Mesendoderm (in vitro differentiated cells): Measurements from ENCODE around the gene CD247.
A peak's percentile ranks its signal among the peaks of the same experiment; 100 is the strongest.

ENCODE experiments used
- DNase-seq: peaks from one replicate; pipeline ENCODE4 v3.0.0; 2013
- H2AK5ac ChIP-seq: 2 replicates; pipeline ENCODE4 v1.6.1; 2013; ENCODE audit warnings: low read length, inconsistent platforms
- H2BK120ac ChIP-seq: 2 replicates; pipeline ENCODE4 v1.6.1; 2013; ENCODE audit warnings: low read depth, mild to moderate bottlenecking, low read length, moderate library complexity, mixed read lengths
- H2BK15ac ChIP-seq: replicated peaks from 2 replicates; pipeline ENCODE4 v1.6.1; 2013; ENCODE audit warnings: low read depth, mild to moderate bottlenecking, moderate library complexity
- H2BK5ac ChIP-seq: 2 replicates; pipeline ENCODE4 v1.6.1; 2013; ENCODE audit warnings: low read length, inconsistent platforms
- H3K18ac ChIP-seq: 2 replicates; pipeline ENCODE4 v1.6.1; 2013; ENCODE audit warnings: mild to moderate bottlenecking, low read length, mixed read lengths
- H3K23ac ChIP-seq: one replicate; pipeline ENCODE4 v1.6.1; 2013; ENCODE audit warnings: low read length
- H3K27ac ChIP-seq: 2 replicates; pipeline ENCODE4 v1.5.1; 2013; ENCODE audit warnings: low read depth, mild to moderate bottlenecking, inconsistent platforms, low read length, moderate library complexity
- H3K27me3 ChIP-seq: 2 replicates; pipeline ENCODE4 v1.6.1; 2013; ENCODE audit warnings: low read length, control low read depth, mild to moderate bottlenecking, inconsistent platforms; ENCODE audit not compliant: insufficient read depth, poor library complexity
- H3K36me3 ChIP-seq: 2 replicates; pipeline ENCODE4 v1.6.1; 2013; ENCODE audit warnings: low read length, inconsistent platforms; ENCODE audit not compliant: control insufficient read depth, insufficient read depth
- H3K4ac ChIP-seq: one replicate; pipeline ENCODE4 v1.6.1; 2013; ENCODE audit warnings: low read depth, mild to moderate bottlenecking, low read length, moderate library complexity
- H3K4me1 ChIP-seq: 2 replicates; pipeline ENCODE4 v1.6.1; 2013; ENCODE audit warnings: low read depth, low read length, inconsistent platforms; ENCODE audit not compliant: control insufficient read depth
- H3K4me2 ChIP-seq: 2 replicates; pipeline ENCODE4 v1.6.1; 2013; ENCODE audit warnings: low read length
- H3K4me3 ChIP-seq: 2 replicates; pipeline ENCODE4 v1.5.1; 2013; ENCODE audit warnings: mild to moderate bottlenecking, low read length
- H3K56ac ChIP-seq: one replicate; pipeline ENCODE4 v1.6.1; 2013; ENCODE audit warnings: low read length
- H3K79me1 ChIP-seq: 2 replicates; pipeline ENCODE4 v1.6.1; 2013; ENCODE audit warnings: low read length, inconsistent platforms
- H3K79me2 ChIP-seq: 2 replicates; pipeline ENCODE4 v1.6.1; 2013; ENCODE audit warnings: mild to moderate bottlenecking, low read length; ENCODE audit not compliant: control insufficient read depth, insufficient read depth
- H3K9ac ChIP-seq: 2 replicates; pipeline ENCODE4 v1.6.1; 2013; ENCODE audit warnings: low read length, inconsistent platforms
- H4K5ac ChIP-seq: one replicate; pipeline ENCODE4 v1.6.1; 2013; ENCODE audit warnings: low read length
- H4K8ac ChIP-seq: one replicate; pipeline ENCODE4 v1.6.1; 2013; ENCODE audit warnings: low read depth, mild to moderate bottlenecking, control low read depth, low read length, moderate library complexity
- WGBS: extraction: QIAGEN DNeasy Blood & Tissue Kit; methylation state at CpG from one replicate; pipeline ENCODE4 v1.1.7; 2013; ENCODE audit warnings: low lambda C conversion rate, missing lambda C conversion rate; ENCODE audit not compliant: insufficient coverage; ENCODE audit errors: extremely low coverage; 5-methylcytosine and 5-hydroxymethylcytosine counted together

The CD247 gene

GRCh38 chr1:167443757-167444156 lies 74.6 kb downstream of the CD247 start:
- H3K9ac ChIP-seq: no peak overlapping the region
- H3K4ac ChIP-seq: no peak overlapping the region
- H2AK5ac ChIP-seq: no peak overlapping the region
- H2BK5ac ChIP-seq: no peak overlapping the region
- H4K5ac ChIP-seq: no peak overlapping the region
- no peak overlapping the region for H2BK120ac ChIP-seq
- no peak overlapping the region for H3K18ac ChIP-seq
- no peaks in the 10 kb centered on the region for H3K79me1 ChIP-seq
- H4K8ac ChIP-seq: no peak overlapping the region
- H3K4me3 ChIP-seq: no peak overlapping the region
- H3K56ac ChIP-seq: no peak overlapping the region
- H2BK15ac ChIP-seq: no peak overlapping the region
- H3K27me3 ChIP-seq: no peaks in the 10 kb centered on the region
- no peaks in the 10 kb centered on the region for H3K36me3 ChIP-seq
- H3K4me1 ChIP-seq: peaks cover 9% of the 10 kb centered on the region
- no peak for DNase-seq
- WGBS: no CpG with 5 or more reads among the region's 5 CpGs
- no peak overlapping the region for H3K23ac ChIP-seq
- H3K79me2 ChIP-seq: no peaks in the 10 kb centered on the region
- H3K4me2 ChIP-seq: no peak overlapping the region
- no peak overlapping the region for H3K27ac ChIP-seq

- Histone ChIP-seq H3K56ac (no peak overlapping the region), H3K4me3 (no peak overlapping the region), H3K36me3 (no peaks in the 10 kb centered on the region), H2BK5ac (no peak overlapping the region), H4K8ac (no peak overlapping the region), H3K4me1 (peaks cover 7% of the 10 kb centered on the region), H3K27me3 (no peaks in the 10 kb centered on the region), H3K79me1 (no peaks in the 10 kb centered on the region), H3K27ac (no peak overlapping the region), H3K23ac (no peak overlapping the region), H2BK15ac (no peak overlapping the region), H3K79me2 (no peaks in the 10 kb centered on the region), H3K4me2 (no peak overlapping the region), H3K18ac (no peak overlapping the region), H4K5ac (no peak overlapping the region), H3K9ac (no peak overlapping the region), H3K4ac (no peak overlapping the region), H2BK120ac (no peak overlapping the region), H2AK5ac (no peak overlapping the region)
- DNase-seq: no peak
- no CpG with 5 or more reads among the region's 9 CpGs for WGBS
These were observed 75.3 kb downstream of the CD247 start for GRCh38 chr1:167442854-167443565.

GRCh38 chr1:167442142-167442848 lies 76.0 kb downstream of the CD247 start:
- no peak overlapping the region for H3K4me3 ChIP-seq
- no peak overlapping the region for H4K8ac ChIP-seq
- no CpG with 5 or more reads among the region's 12 CpGs for WGBS
- H3K36me3 ChIP-seq: no peaks in the 10 kb centered on the region
- no peak overlapping the region for H3K18ac ChIP-seq
- no peak overlapping the region for H3K9ac ChIP-seq
- H3K79me1 ChIP-seq: no peaks in the 10 kb centered on the region
- H2AK5ac ChIP-seq: no peak overlapping the region
- no peak overlapping the region for H3K23ac ChIP-seq
- H3K4me1 ChIP-seq: peaks cover 2% of the 10 kb centered on the region
- no peak overlapping the region for H2BK120ac ChIP-seq
- H2BK15ac ChIP-seq: no peak overlapping the region
- H3K27me3 ChIP-seq: no peaks in the 10 kb centered on the region
- H3K79me2 ChIP-seq: no peaks in the 10 kb centered on the region
- H2BK5ac ChIP-seq: no peak overlapping the region
- H4K5ac ChIP-seq: no peak overlapping the region
- no peak overlapping the region for H3K4me2 ChIP-seq
- no peak overlapping the region for H3K56ac ChIP-seq
- H3K4ac ChIP-seq: no peak overlapping the region
- H3K27ac ChIP-seq: no peak overlapping the region
- DNase-seq: peak; percentile 89

GRCh38 chr1:167441222-167441621 lies 77.1 kb downstream of the CD247 start:
- no peak for DNase-seq
- Histone ChIP-seq H3K27ac (no peak overlapping the region), H3K36me3 (no peaks in the 10 kb centered on the region), H2BK15ac (no peak overlapping the region), H2BK5ac (no peak overlapping the region), H2BK120ac (no peak overlapping the region), H4K5ac (no peak overlapping the region), H3K27me3 (no peaks in the 10 kb centered on the region), H3K4me1 (peaks cover 2% of the 10 kb centered on the region), H3K4me3 (no peak overlapping the region), H3K4me2 (no peak overlapping the region), H3K4ac (no peak overlapping the region), H3K79me1 (no peaks in the 10 kb centered on the region), H3K18ac (no peak overlapping the region), H3K56ac (no peak overlapping the region), H4K8ac (no peak overlapping the region), H3K9ac (no peak overlapping the region), H3K23ac (no peak overlapping the region), H3K79me2 (no peaks in the 10 kb centered on the region), H2AK5ac (no peak overlapping the region)
- no CpG with 5 or more reads among the region's 3 CpGs for WGBS

- no peak overlapping the region for H2AK5ac ChIP-seq
- H2BK15ac ChIP-seq: no peak overlapping the region
- no peaks in the 10 kb centered on the region for H3K79me2 ChIP-seq
- H4K5ac ChIP-seq: no peak overlapping the region
- no peaks in the 10 kb centered on the region for H3K27me3 ChIP-seq
- H3K4ac ChIP-seq: no peak overlapping the region
- H2BK5ac ChIP-seq: no peak overlapping the region
- WGBS: no CpG with 5 or more reads among the region's 8 CpGs
- DNase-seq: no peak
- peaks cover 2% of the 10 kb centered on the region for H3K4me1 ChIP-seq
- H3K56ac ChIP-seq: no peak overlapping the region
- no peak overlapping the region for H3K23ac ChIP-seq
- no peaks in the 10 kb centered on the region for H3K79me1 ChIP-seq
- no peak overlapping the region for H3K27ac ChIP-seq
- H4K8ac ChIP-seq: no peak overlapping the region
- no peak overlapping the region for H3K18ac ChIP-seq
- no peaks in the 10 kb centered on the region for H3K36me3 ChIP-seq
- H2BK120ac ChIP-seq: no peak overlapping the region
- H3K9ac ChIP-seq: no peak overlapping the region
- H3K4me2 ChIP-seq: no peak overlapping the region
- H3K4me3 ChIP-seq: no peak overlapping the region
These were observed 77.6 kb downstream of the CD247 start for GRCh38 chr1:167440776-167441175.
